ENCODE data around the gene SLC25A48.

SLC25A48 gene

GRCh38 chr5:135880801-135881200 lies 46.3 kb downstream of the SLC25A48 start:
- no peak for DNase-seq (ENCODE audit: low spot score)

GRCh38 chr5:135881244-135881643 lies 46.8 kb downstream of the SLC25A48 start:
- FAIRE-seq (no peak), DNase-seq (ENCODE audit: low spot score) (no peak)

More at GRCh38 chr5:135880801-135881200, 46.3 kb downstream of the SLC25A48 start:
- no peak for FAIRE-seq

DNA sequence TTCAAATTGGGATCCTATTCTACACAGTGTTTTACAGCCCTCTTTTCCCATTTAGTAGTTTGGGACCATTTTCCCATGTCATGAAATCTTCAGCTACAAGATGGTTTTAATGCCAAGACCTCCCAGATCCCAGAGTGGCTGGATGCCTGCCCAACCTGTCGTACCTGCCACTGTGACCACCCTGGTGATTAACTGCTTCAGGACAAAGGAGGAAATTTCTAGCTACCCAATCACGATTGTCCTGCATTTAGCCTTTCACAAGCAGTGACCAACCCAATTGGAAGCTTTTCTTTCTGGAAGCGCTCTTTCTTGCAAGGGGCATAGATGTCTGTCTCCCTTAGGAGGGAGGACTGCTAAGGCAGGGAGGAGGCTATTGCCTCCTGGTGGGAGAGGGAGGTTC lies 47.4 kb downstream of the SLC25A48 start:
- FAIRE-seq (no peak), DNase-seq (ENCODE audit: low spot score) (no peak)

DNA sequence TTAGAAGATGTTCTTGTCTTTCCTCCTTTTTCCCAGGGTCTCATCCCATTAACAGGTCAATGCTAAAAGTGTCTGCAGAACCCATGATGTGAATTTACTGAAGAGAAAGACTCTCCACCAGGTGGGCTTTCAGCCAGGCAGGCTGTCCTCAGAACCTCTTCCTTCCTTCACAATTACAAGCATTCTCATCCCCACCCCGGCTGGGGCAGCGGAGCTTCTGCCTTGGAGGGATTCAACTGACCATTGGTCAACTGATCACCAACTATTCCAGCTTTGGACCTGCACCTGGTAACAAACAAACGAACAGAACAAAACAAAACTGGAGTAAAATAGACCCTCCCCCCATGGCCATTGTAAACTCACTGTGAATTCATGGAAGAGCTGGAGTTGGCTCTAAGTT lies 48.6 kb downstream of the SLC25A48 start:
- FAIRE-seq (no peak), DNase-seq (ENCODE audit: low spot score) (no peak)

- FAIRE-seq, result no peak
- no peak for DNase-seq (ENCODE audit: low spot score)
These were observed 49.0 kb downstream of the SLC25A48 start for GRCh38 chr5:135883441-135883840.

- FAIRE-seq (no peak), DNase-seq (ENCODE audit: low spot score) (no peak)
These were observed 50.6 kb downstream of the SLC25A48 start for GRCh38 chr5:135885031-135885430.

GRCh38 chr5:135886136-135886535 lies 51.7 kb downstream of the SLC25A48 start:
- DNase-seq (ENCODE audit: low spot score) (no peak), FAIRE-seq (no peak)

GRCh38 chr5:135887447-135887864 lies 53.0 kb downstream of the SLC25A48 start:
- DNase-seq (ENCODE audit: low spot score) (peak; percentile 71), FAIRE-seq (peak; percentile 17)

GRCh38 chr5:135887881-135888614 lies 53.6 kb downstream of the SLC25A48 start:
- FAIRE-seq (no peak), DNase-seq (ENCODE audit: low spot score) (peak; percentile 35)

DNA sequence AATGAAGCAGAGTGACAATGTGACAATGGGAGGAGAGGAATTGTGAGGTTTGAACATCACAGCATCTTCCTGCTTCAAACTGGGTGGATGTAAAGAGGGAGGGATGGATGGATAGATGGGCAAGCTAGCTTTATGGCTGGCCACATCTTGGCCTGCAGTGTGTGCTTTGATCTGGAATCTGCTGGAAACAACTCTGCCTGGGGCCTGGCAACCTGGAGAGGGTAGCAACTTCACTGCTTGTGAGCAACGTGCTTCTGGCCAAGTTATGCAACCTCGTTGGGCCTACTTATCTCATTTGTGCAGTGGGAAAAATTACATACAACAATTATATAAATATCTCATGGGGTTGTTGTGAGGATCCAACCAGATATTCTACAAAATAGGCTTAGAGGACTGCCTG lies 55.8 kb downstream of the SLC25A48 start:
- FAIRE-seq (no peak), DNase-seq (ENCODE audit: low spot score) (no peak)

DNA sequence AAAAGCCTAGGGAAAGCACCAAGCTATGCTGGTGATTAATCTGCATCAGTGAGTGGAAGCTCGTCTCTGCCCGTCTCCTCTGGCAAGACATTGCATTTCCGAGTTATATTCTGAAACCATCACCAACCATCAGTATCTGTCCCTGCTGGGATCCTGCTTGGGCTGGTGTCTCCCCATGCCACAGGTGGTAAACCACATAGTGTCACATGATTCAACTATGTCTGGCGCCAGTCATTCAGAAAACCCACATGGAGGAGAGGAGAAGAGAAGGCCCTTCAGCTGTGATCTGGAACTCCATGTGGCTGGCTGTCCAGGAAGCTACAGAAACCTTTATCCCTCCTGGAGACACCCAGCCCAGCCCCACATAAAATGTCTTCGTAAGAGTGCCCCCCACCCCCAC lies 56.4 kb downstream of the SLC25A48 start:
- FAIRE-seq, result no peak
- no peak for DNase-seq (ENCODE audit: low spot score)

GRCh38 chr5:135891268-135891667 lies 56.8 kb downstream of the SLC25A48 start:
- FAIRE-seq (no peak), DNase-seq (ENCODE audit: low spot score) (no peak)

GRCh38 chr5:135891791-135892190 lies 57.3 kb downstream of the SLC25A48 start:
- FAIRE-seq (no peak), DNase-seq (ENCODE audit: low spot score) (no peak)

- no peak for FAIRE-seq
- DNase-seq (ENCODE audit: low spot score), result no peak
These were observed 59.8 kb downstream of the SLC25A48 start for GRCh38 chr5:135894276-135894675.

- no peak for DNase-seq (ENCODE audit: low spot score)
- FAIRE-seq, result no peak
These were observed 60.3 kb downstream of the SLC25A48 start for GRCh38 chr5:135894789-135895188.

- FAIRE-seq (no peak), DNase-seq (ENCODE audit: low spot score) (no peak)
These were observed 61.1 kb downstream of the SLC25A48 start, which contains the start of gene IL9 for GRCh38 chr5:135895474-135896006. Gene IL9, minus strand, starts transcription at chr5:135895841. Its CDS starts 25 bp downstream, at chr5:135895816.

GRCh38 chr5:135898651-135899050 lies 64.2 kb downstream of the SLC25A48 start:
- no peak for DNase-seq (ENCODE audit: low spot score)
- no peak for FAIRE-seq

- no peak for DNase-seq (ENCODE audit: low spot score)
- no peak for FAIRE-seq
These were observed 65.8 kb downstream of the SLC25A48 start for GRCh38 chr5:135900276-135900675.

DNA sequence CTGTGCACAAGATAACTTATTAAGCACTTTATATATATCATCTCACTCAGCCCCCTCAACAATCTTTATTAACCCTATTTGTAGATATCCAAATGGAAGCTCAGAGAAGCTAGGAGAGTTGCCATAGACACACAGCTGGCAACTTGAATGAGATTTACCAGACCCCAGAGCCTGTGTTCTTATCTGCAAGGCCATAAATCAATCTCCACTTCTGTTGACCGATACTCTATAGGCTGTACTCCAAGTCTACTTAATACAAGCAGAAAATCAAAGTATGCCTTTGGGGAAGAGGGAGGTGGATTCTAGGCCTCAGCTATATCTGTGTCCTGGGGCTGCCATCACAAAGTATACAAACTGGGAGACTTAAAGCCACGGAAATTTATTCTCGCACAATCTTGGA lies 67.2 kb downstream of the SLC25A48 start:
- no peak for FAIRE-seq
- DNase-seq (ENCODE audit: low spot score), result no peak

- FAIRE-seq, result no peak
- DNase-seq (ENCODE audit: low spot score), result no peak
These were observed 70.7 kb downstream of the SLC25A48 start for GRCh38 chr5:135905144-135905543.

- no peak for FAIRE-seq
- DNase-seq (ENCODE audit: low spot score), result no peak
These were observed 79.5 kb downstream of the SLC25A48 start for GRCh38 chr5:135913713-135914626.

GRCh38 chr5:135915466-135916001 lies 81.1 kb downstream of the SLC25A48 start:
- DNase-seq (ENCODE audit: low spot score) (no peak), FAIRE-seq (no peak)

Data from urothelium cell line (cell line).